Measurements from ENCODE around the gene ZNF407. TPM values are rescaled to one million over a fixed set of nuclear protein-coding genes. Genes with fewer than 3 reads are reported as not detected.

The ZNF407 gene
- total and polyA plus RNA-seq, 8 donors: 2.1 to 49.0 (median 14.6) TPM

DNA sequence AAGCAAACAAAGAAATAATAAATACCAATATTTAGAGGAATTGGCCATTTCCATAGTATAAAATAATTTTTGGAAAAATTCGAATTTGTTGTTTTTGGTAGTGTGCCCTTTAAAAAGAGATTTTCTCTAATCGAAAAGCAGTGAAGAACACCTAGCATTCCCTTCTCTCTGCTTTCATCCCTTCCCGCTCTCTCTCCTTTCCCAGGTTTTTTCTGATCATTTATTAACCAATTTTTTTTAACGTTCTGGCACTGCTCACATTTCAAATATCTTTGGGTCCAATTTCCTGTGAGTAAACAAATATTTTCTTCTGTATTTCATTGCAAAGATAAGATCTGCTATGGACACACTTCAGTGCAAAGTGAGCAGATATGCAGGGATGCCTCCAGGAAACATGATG, 101.2 kb downstream of the ZNF407 start:
- Histone ChIP-seq H3K27ac (no peak overlapping the region), H3K9me3 (no peaks in the 10 kb centered on the region), H3K4me1 (no peaks in the 10 kb centered on the region), H3K27me3 (no peaks in the 10 kb centered on the region), H3K36me3 (no peaks in the 10 kb centered on the region), H3K4me3 (no peak overlapping the region)
- WGBS, 5 donors: 79 to 89% (median 85%) methylated on average over 4 of the region's 4 CpGs
- intact Hi-C loops (cut with DNase I; ENCODE audit: low total_unique reads): no loop called here
- no peak for DNase-seq
- TF ChIP-seq POLR2AphosphoS5 (IDR thresholded peaks at IDR 0.05): no peak
- TF ChIP-seq, protein P1, sequence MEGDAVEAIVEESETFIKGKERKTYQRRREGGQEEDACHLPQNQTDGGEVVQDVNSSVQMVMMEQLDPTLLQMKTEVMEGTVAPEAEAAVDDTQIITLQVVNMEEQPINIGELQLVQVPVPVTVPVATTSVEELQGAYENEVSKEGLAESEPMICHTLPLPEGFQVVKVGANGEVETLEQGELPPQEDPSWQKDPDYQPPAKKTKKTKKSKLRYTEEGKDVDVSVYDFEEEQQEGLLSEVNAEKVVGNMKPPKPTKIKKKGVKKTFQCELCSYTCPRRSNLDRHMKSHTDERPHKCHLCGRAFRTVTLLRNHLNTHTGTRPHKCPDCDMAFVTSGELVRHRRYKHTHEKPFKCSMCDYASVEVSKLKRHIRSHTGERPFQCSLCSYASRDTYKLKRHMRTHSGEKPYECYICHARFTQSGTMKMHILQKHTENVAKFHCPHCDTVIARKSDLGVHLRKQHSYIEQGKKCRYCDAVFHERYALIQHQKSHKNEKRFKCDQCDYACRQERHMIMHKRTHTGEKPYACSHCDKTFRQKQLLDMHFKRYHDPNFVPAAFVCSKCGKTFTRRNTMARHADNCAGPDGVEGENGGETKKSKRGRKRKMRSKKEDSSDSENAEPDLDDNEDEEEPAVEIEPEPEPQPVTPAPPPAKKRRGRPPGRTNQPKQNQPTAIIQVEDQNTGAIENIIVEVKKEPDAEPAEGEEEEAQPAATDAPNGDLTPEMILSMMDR (IDR thresholded peaks at IDR 0.05): no peak
- TF ChIP-seq EP300 (IDR thresholded peaks at IDR 0.05): no peak
- TF ChIP-seq POLR2A (IDR thresholded peaks at IDR 0.05): no peak

DNA sequence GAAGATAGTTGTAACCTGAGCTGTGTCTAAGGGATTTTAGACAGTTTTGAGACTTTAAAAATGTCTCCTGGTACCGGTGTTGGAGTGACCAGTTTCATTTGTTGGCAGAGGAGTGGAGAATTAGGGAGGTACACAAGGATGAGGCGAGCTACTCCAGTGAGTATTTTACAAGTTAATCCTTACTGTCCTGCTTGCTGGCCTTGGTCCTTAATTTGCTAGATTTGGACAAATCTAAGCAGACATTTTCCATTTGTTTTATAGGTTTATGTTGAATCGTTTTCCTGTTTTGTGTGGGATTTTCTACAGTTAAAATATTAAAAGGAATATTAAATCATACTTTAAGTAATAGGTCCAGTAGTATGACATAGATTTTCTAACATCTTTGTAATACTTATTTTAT, 101.8 kb downstream of the ZNF407 start:
- intact Hi-C loops (cut with DNase I; ENCODE audit: low total_unique reads): no loop called here
- 89 to 93% (median 89%) methylated on average over 3 of the region's 3 CpGs for WGBS, 5 donors

DNA sequence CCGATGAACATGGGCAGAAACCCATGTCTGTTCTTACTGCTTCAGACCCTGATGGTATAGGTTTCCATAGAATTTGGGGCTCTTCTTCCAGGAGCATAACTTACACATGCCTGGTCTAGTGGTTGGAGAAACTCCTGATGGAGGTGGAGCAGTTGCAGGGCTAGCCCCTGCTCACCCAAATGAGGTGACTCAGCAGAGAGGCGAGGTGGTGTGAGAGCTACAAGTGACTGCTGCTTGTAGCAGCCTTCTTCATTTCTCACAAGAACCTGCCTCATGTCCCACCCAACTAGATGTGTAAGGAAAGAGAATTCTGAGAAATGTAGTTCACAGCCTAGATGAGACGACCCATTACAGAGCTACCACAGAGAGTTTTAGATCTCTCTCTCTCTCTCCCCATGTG, 105.3 kb downstream of the ZNF407 start:
- H3K9me3 ChIP-seq: no peaks in the 10 kb centered on the region
- DNase-seq: no peak
- H3K27ac ChIP-seq: no peak overlapping the region
- WGBS, 5 donors: 61 to 82% (median 67%) methylated on average over 3 of the region's 3 CpGs
- no peaks in the 10 kb centered on the region for H3K27me3 ChIP-seq
- TF ChIP-seq, protein P1 (IDR thresholded peaks at IDR 0.05): no peak
- TF ChIP-seq POLR2AphosphoS5 (IDR thresholded peaks at IDR 0.05) (no peak), POLR2A (IDR thresholded peaks at IDR 0.05) (no peak), EP300 (IDR thresholded peaks at IDR 0.05) (no peak)
- intact Hi-C loops (cut with DNase I; ENCODE audit: low total_unique reads): no loop called here
- H3K4me1 ChIP-seq: no peaks in the 10 kb centered on the region
- H3K4me3 ChIP-seq: no peak overlapping the region
- no peaks in the 10 kb centered on the region for H3K36me3 ChIP-seq

More for the DNA sequence above, 101.8 kb downstream of the ZNF407 start:
- no peak for TF ChIP-seq POLR2AphosphoS5 (IDR thresholded peaks at IDR 0.05)
- TF ChIP-seq, protein P1 (IDR thresholded peaks at IDR 0.05): no peak
- no peak for TF ChIP-seq EP300 (IDR thresholded peaks at IDR 0.05)
- no peak for TF ChIP-seq POLR2A (IDR thresholded peaks at IDR 0.05)
- Histone ChIP-seq H3K9me3 (no peaks in the 10 kb centered on the region), H3K27me3 (no peaks in the 10 kb centered on the region), H3K36me3 (no peaks in the 10 kb centered on the region), H3K4me1 (no peaks in the 10 kb centered on the region), H3K4me3 (no peak overlapping the region), H3K27ac (no peak overlapping the region)
- no peak for DNase-seq

DNA sequence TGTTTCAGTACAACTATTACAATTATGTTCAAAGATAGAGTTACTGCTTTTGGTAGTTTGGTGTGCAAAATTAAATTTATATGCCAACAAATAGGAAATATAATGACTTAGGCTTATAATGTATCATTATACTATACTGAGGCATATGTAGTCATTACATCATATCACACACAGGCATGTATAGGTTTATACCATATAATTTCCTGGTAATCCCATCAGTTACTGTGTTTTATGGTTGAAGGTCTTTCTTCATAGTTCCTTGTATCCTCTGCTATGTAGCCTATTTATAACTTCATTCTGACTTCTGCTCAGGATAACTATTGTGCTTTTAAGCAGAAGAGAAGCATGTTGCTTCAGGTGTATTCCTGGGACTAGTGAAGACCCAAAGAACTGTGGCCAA, 110.5 kb downstream of the ZNF407 start:
- no peak for TF ChIP-seq POLR2AphosphoS5 (IDR thresholded peaks at IDR 0.05)
- TF ChIP-seq, protein P1 (IDR thresholded peaks at IDR 0.05): no peak
- no peak for TF ChIP-seq EP300 (IDR thresholded peaks at IDR 0.05)
- TF ChIP-seq POLR2A (IDR thresholded peaks at IDR 0.05): no peak
- no peak for DNase-seq
- intact Hi-C loops (cut with DNase I; ENCODE audit: low total_unique reads): no loop called here

More for the DNA sequence above, 110.5 kb downstream of the ZNF407 start:
- no peak overlapping the region for H3K4me3 ChIP-seq
- H3K9me3 ChIP-seq: no peaks in the 10 kb centered on the region
- no peaks in the 10 kb centered on the region for H3K36me3 ChIP-seq
- H3K27me3 ChIP-seq: no peaks in the 10 kb centered on the region
- H3K27ac ChIP-seq: no peak overlapping the region
- no peaks in the 10 kb centered on the region for H3K4me1 ChIP-seq

Measured in stomach (tissue), 9 donors.